Keratinocyte (primary cell): Measurements from ENCODE around the gene IFNA17. TPM values are rescaled to one million over a fixed set of nuclear protein-coding genes. Genes with fewer than 3 reads are reported as not detected.
A peak's percentile ranks its signal among the peaks of the same experiment; 100 is the strongest.
"Not testable (repeated sequence)": the region's sequence is repeated elsewhere in the genome, so short reads cannot be mapped to it uniquely, and the experiment has no call there.

Experiments
- DNase-seq: peaks from one replicate; pipeline ENCODE4 v3.0.0-alpha.2; 2011; ENCODE audit warnings: low read depth, missing footprints, low spot score
- FAIRE-seq: peaks from 2 replicates; lab custom pipeline; 2011; peaks lifted over from hg19 to GRCh38; lab: Jason Lieb, UNC
- H2AFZ ChIP-seq: 2 replicates; pipeline ENCODE4 v1.6.0; 2012; ENCODE audit warnings: low read length, control low read depth, inconsistent platforms; ENCODE audit not compliant: control insufficient read depth
- H3K27ac ChIP-seq: 2 replicates; pipeline ENCODE4 v1.5.1; 2011; ENCODE audit warnings: low read length; ENCODE audit not compliant: control insufficient read depth, insufficient read depth
- H3K27me3 ChIP-seq: 3 replicates; pipeline ENCODE4 v1.6.0; 2011; ENCODE audit warnings: low read length; ENCODE audit not compliant: control insufficient read depth, insufficient read depth; ENCODE audit errors: extremely low read depth
- H3K36me3 ChIP-seq, 2 experiments: 2 replicates in 1 of 2; 3 replicates in 1 of 2; pipeline ENCODE4 v1.5.1; 2011; ENCODE audit warnings: low read length in 2 of 2, mild to moderate bottlenecking in 1 of 2; ENCODE audit not compliant: control insufficient read depth in 2 of 2, insufficient read depth in 2 of 2; ENCODE audit errors: extremely low read depth in 1 of 2
- H3K4me1 ChIP-seq: 3 replicates; pipeline ENCODE4 v1.5.1; 2011; ENCODE audit warnings: low read length; ENCODE audit not compliant: control insufficient read depth, insufficient read depth; ENCODE audit errors: extremely low read depth
- H3K4me2 ChIP-seq: 3 replicates; pipeline ENCODE4 v1.6.0; 2011; ENCODE audit warnings: low read depth, low read length; ENCODE audit not compliant: control insufficient read depth, insufficient read depth; ENCODE audit errors: extremely low read depth
- H3K4me3 ChIP-seq, 3 experiments: fragments of 200-600 bp in 1 of 3; sonication (generic) in 1 of 3; 2 replicates in 2 of 3; 3 replicates in 1 of 3; pipeline ENCODE4 v1.5.1; 2011 to 2016; ENCODE audit warnings: low read length in 3 of 3, mild to moderate bottlenecking in 3 of 3, control low read depth in 2 of 3, inconsistent platforms in 1 of 3, low read depth in 1 of 3, mixed read lengths in 1 of 3, mixed run types in 1 of 3, moderate library complexity in 1 of 3; ENCODE audit not compliant: control insufficient read depth in 2 of 3, insufficient read depth in 2 of 3; ENCODE audit errors: extremely low read depth in 1 of 3
- H3K79me2 ChIP-seq: 2 replicates; pipeline ENCODE4 v1.6.0; 2012; ENCODE audit warnings: low read length; ENCODE audit not compliant: control insufficient read depth, insufficient read depth
- H3K9ac ChIP-seq: 3 replicates; pipeline ENCODE4 v1.6.0; 2011; ENCODE audit warnings: low read length; ENCODE audit not compliant: control insufficient read depth, insufficient read depth; ENCODE audit errors: extremely low read depth
- H3K9me1 ChIP-seq: 3 replicates; pipeline ENCODE4 v1.6.0; 2011; ENCODE audit warnings: low read length; ENCODE audit not compliant: control insufficient read depth, insufficient read depth; ENCODE audit errors: extremely low read depth
- H3K9me3 ChIP-seq: 2 replicates; pipeline ENCODE4 v1.5.1; 2012; ENCODE audit warnings: low read depth, low read length; ENCODE audit not compliant: control insufficient read depth
- H4K20me1 ChIP-seq: 3 replicates; pipeline ENCODE4 v1.6.0; 2011; ENCODE audit warnings: low read length; ENCODE audit not compliant: control insufficient read depth, insufficient read depth; ENCODE audit errors: extremely low read depth
- CTCF ChIP-seq, 3 experiments: IDR thresholded peaks in 1 of 3; conservative IDR thresholded peaks in 1 of 3; optimal IDR thresholded peaks in 1 of 3; 2 replicates in 2 of 3; 3 replicates in 1 of 3; pipeline versions ENCODE3 to v1.5.1; 2011; ENCODE audit warnings: low read length in 3 of 3, mild to moderate bottlenecking in 3 of 3, moderate library complexity in 2 of 3, control low read depth in 1 of 3, inconsistent platforms in 1 of 3; ENCODE audit not compliant: insufficient read depth in 2 of 3; ENCODE audit errors: extremely low read depth in 1 of 3
- dilution Hi-C: fragments of 300-500 bp; cut with MboI; formaldehyde crosslinking; loops from one replicate; pipeline ENCODE4 v1.7.0; 2020; ENCODE audit warnings: low sequenced_read_pairs; ENCODE audit not compliant: extremely low pct_ligation_motif_present
- polyA plus RNA-seq, 5 experiments: library from polyadenylated mRNA; depleted of rRNA in 3 of 5; stranded (reverse) in 3 of 5; stranded (forward) in 1 of 5; unstranded in 1 of 5; fragments of >200 nt; gene quantifications; 1 replicate in 1 of 5; 2 replicates in 3 of 5; 3 replicates in 1 of 5; pipeline versions ENCODE4 v1.2.1 to v1.2.3, GENCODE V29; 2011 to 2012; ENCODE audit warnings: missing spikeins in 2 of 5, low read depth in 1 of 5, low replicate concordance in 1 of 5

The IFNA17 gene
- polyA plus RNA-seq, 1 donor (not counting 4 experiments of a cell fraction or from before 2014, with no cell fraction given): not detected

GRCh38 chr9:21213411-21214326 is 14.4 kb downstream of the IFNA17 start:
- H3K9me1 ChIP-seq, H3K27me3 ChIP-seq, H3K4me1 ChIP-seq, DNase-seq, H3K27ac ChIP-seq, H3K4me2 ChIP-seq, H4K20me1 ChIP-seq, H3K9me3 ChIP-seq, H2AFZ ChIP-seq, H3K36me3 ChIP-seq, dilution Hi-C loops, H3K9ac ChIP-seq, H3K4me3 ChIP-seq, H3K79me2 ChIP-seq: not testable (repeated sequence)
- TF ChIP-seq CTCF (optimal IDR thresholded peaks at IDR 0.05 in 1 of 3, IDR thresholded peaks at IDR 0.05 in 1 of 3, conservative IDR thresholded peaks at IDR 0.05 in 1 of 3; ENCODE audit: extremely low read depth in 1 of 3, insufficient read depth in 2 of 3, low read length in 3 of 3): peak; percentile 23 to 58 (median 43)
- peak; percentile 57 for FAIRE-seq

- H3K9me3 ChIP-seq, H3K9me1 ChIP-seq, H3K9ac ChIP-seq, H3K36me3 ChIP-seq, H3K4me1 ChIP-seq, H3K27me3 ChIP-seq, H3K4me3 ChIP-seq, DNase-seq, dilution Hi-C loops, H3K79me2 ChIP-seq, H4K20me1 ChIP-seq, FAIRE-seq, H3K27ac ChIP-seq, H3K4me2 ChIP-seq, H2AFZ ChIP-seq: not testable (repeated sequence)
These were observed 15.9 kb downstream of the IFNA17 start for GRCh38 chr9:21212160-21212559.

- H3K27ac ChIP-seq, FAIRE-seq, H3K9ac ChIP-seq, H2AFZ ChIP-seq, H3K9me3 ChIP-seq, DNase-seq, H3K36me3 ChIP-seq, dilution Hi-C loops, H3K4me1 ChIP-seq, H3K4me2 ChIP-seq, H3K79me2 ChIP-seq, H4K20me1 ChIP-seq, H3K9me1 ChIP-seq, H3K4me3 ChIP-seq, H3K27me3 ChIP-seq: not testable (repeated sequence)
These were observed 17.2 kb downstream of the IFNA17 start for GRCh38 chr9:21210782-21211181.
